ENCODE measurements around the gene LRRC8D. TPM values are rescaled to one million over a fixed set of nuclear protein-coding genes. Genes with fewer than 3 reads are reported as not detected.

The LRRC8D gene
- total RNA-seq, 1 experiment from 2014 or later: 15.0 TPM

- POLR2A ChIA-PET: no interaction called here
Observed at GRCh38 chr1:89966656-89967055, 145.8 kb downstream of the LRRC8D start.

More at GRCh38 chr1:89966656-89967055, 145.8 kb downstream of the LRRC8D start:
- no peak for TF ChIP-seq TCF7L2 (IDR thresholded peaks at IDR 0.05; ENCODE audit: borderline replicate concordance, extremely low read depth, insufficient read depth, insufficient read length)
- TF ChIP-seq REST (IDR thresholded peaks at IDR 0.05; ENCODE audit: low read depth): no peak
- no peak for TF ChIP-seq CEBPB (IDR thresholded peaks at IDR 0.05; ENCODE audit: low read depth)
- no peak for TF ChIP-seq ZFX (IDR thresholded peaks at IDR 0.05)
- TF ChIP-seq, protein P1, sequence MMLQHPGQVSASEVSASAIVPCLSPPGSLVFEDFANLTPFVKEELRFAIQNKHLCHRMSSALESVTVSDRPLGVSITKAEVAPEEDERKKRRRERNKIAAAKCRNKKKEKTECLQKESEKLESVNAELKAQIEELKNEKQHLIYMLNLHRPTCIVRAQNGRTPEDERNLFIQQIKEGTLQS (IDR thresholded peaks at IDR 0.05): no peak
- no peak for TF ChIP-seq SIN3A (IDR thresholded peaks at IDR 0.05; ENCODE audit: low read depth)
- no peak for TF ChIP-seq RAD21 (IDR thresholded peaks at IDR 0.05; ENCODE audit: low read depth)
- no peak for TF ChIP-seq SP1 (IDR thresholded peaks at IDR 0.05; ENCODE audit: low read depth)
- TF ChIP-seq CBX3 (IDR thresholded peaks at IDR 0.05; ENCODE audit: low read depth): no peak
- no peak for TF ChIP-seq FOSL1 (IDR thresholded peaks at IDR 0.05; ENCODE audit: low read depth)
- TF ChIP-seq, protein P2, sequence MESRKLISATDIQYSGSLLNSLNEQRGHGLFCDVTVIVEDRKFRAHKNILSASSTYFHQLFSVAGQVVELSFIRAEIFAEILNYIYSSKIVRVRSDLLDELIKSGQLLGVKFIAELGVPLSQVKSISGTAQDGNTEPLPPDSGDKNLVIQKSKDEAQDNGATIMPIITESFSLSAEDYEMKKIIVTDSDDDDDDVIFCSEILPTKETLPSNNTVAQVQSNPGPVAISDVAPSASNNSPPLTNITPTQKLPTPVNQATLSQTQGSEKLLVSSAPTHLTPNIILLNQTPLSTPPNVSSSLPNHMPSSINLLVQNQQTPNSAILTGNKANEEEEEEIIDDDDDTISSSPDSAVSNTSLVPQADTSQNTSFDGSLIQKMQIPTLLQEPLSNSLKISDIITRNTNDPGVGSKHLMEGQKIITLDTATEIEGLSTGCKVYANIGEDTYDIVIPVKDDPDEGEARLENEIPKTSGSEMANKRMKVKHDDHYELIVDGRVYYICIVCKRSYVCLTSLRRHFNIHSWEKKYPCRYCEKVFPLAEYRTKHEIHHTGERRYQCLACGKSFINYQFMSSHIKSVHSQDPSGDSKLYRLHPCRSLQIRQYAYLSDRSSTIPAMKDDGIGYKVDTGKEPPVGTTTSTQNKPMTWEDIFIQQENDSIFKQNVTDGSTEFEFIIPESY (IDR thresholded peaks at IDR 0.05; ENCODE audit: extremely low read depth, insufficient replicate concordance, low read length): no peak
- no peak for TF ChIP-seq ZNF274 (IDR thresholded peaks at IDR 0.05; ENCODE audit: low read depth, low read length)
- no peak for TF ChIP-seq EZH2 (IDR thresholded peaks at IDR 0.05)
- no peak for TF ChIP-seq EZH2phosphoT487 (IDR thresholded peaks at IDR 0.05; ENCODE audit: borderline replicate concordance)
- no TSS peak for BruUV-seq (replicated peaks)
- no peaks in the 10 kb centered on the region for H3K9me3 ChIP-seq (ENCODE audit: control insufficient read depth in 1 of 2, insufficient read depth in 1 of 2, low read depth in 1 of 2, low read length in 2 of 2)
- no peaks in the 10 kb centered on the region for H3K36me3 ChIP-seq (ENCODE audit: control insufficient read depth in 1 of 2, insufficient read depth in 2 of 2, low read length in 2 of 2)
- no peaks in the 10 kb centered on the region for H3K9me2 ChIP-seq (ENCODE audit: insufficient read depth)
- H3K4me2 ChIP-seq (ENCODE audit: low read length): no peak overlapping the region
- no peak overlapping the region for H3K27ac ChIP-seq (ENCODE audit: low read depth, low read length)
- intact Hi-C loops (cut with micrococcal nuclease): no loop called here
- no peaks in the 10 kb centered on the region for H3K79me2 ChIP-seq (ENCODE audit: insufficient read depth, low read length)
- DNase-seq (ENCODE audit: low read depth, low spot score) (no peak), ATAC-seq (no peak)
- ChIA-PET CTCF (no interaction called here), RAD21 (ENCODE audit: low non-redundant PET in 1 of 2, low total read pairs in 2 of 2, uncharacterized antibody in 2 of 2, unreplicated experiment in 2 of 2) (no interaction called here)
- no peak overlapping the region for H2AFZ ChIP-seq (ENCODE audit: low read depth, low read length, poor library complexity, severe bottlenecking)
- H3K9ac ChIP-seq (ENCODE audit: low read length): no peak overlapping the region
- no peaks in the 10 kb centered on the region for H3K4me1 ChIP-seq (ENCODE audit: control insufficient read depth in 1 of 2, insufficient read depth in 2 of 2, low read length in 2 of 2)
- no peaks in the 10 kb centered on the region for H4K20me1 ChIP-seq (ENCODE audit: insufficient read depth)
- H3K27me3 ChIP-seq (ENCODE audit: insufficient read depth, low read length): no peaks in the 10 kb centered on the region
- H3K4me3 ChIP-seq (replicated peaks in 1 of 2; ENCODE audit: low read depth in 1 of 2, low read length in 2 of 2): no peak overlapping the region

Data from HCT116 (cell line).